Measurements from ENCODE around the gene MATK.

Gene MATK

GRCh38 chr19:3771000-3771905, 14.9 kb downstream of the MATK start:
- TF ChIP-seq SIN3A (IDR thresholded peaks at IDR 0.05; ENCODE audit: borderline replicate concordance, insufficient read depth, low read length) (no peak), REST (IDR thresholded peaks at IDR 0.05; ENCODE audit: insufficient read depth in 1 of 2, low read depth in 2 of 2, low read length in 2 of 2) (no peak), FOXP2 (optimal IDR thresholded peaks at IDR 0.05; ENCODE audit: borderline replicate concordance, extremely low read depth, extremely low read length, insufficient read depth) (no peak), TAF1 (IDR thresholded peaks at IDR 0.05; ENCODE audit: borderline replicate concordance, insufficient read depth, low read length) (no peak), POLR2AphosphoS5 (IDR thresholded peaks at IDR 0.05; ENCODE audit: low read depth, low read length) (no peak)

- TF ChIP-seq SIN3A (IDR thresholded peaks at IDR 0.05; ENCODE audit: borderline replicate concordance, insufficient read depth, low read length) (no peak), FOXP2 (optimal IDR thresholded peaks at IDR 0.05; ENCODE audit: borderline replicate concordance, extremely low read depth, extremely low read length, insufficient read depth) (no peak), POLR2AphosphoS5 (IDR thresholded peaks at IDR 0.05; ENCODE audit: low read depth, low read length) (no peak), REST (IDR thresholded peaks at IDR 0.05; ENCODE audit: insufficient read depth in 1 of 2, low read depth in 2 of 2, low read length in 2 of 2) (no peak), TAF1 (IDR thresholded peaks at IDR 0.05; ENCODE audit: borderline replicate concordance, insufficient read depth, low read length) (no peak)
Measured at GRCh38 chr19:3770136-3770999, 15.8 kb downstream of the MATK start.

- no peak for TF ChIP-seq POLR2AphosphoS5 (IDR thresholded peaks at IDR 0.05; ENCODE audit: low read depth, low read length)
- no peak for TF ChIP-seq TAF1 (IDR thresholded peaks at IDR 0.05; ENCODE audit: borderline replicate concordance, insufficient read depth, low read length)
- TF ChIP-seq SIN3A (IDR thresholded peaks at IDR 0.05; ENCODE audit: borderline replicate concordance, insufficient read depth, low read length) = no peak
- no peak for TF ChIP-seq FOXP2 (optimal IDR thresholded peaks at IDR 0.05; ENCODE audit: borderline replicate concordance, extremely low read depth, extremely low read length, insufficient read depth)
- no peak for TF ChIP-seq REST (IDR thresholded peaks at IDR 0.05; ENCODE audit: insufficient read depth in 1 of 2, low read depth in 2 of 2, low read length in 2 of 2)
Measured at GRCh38 chr19:3769494-3769893, 16.7 kb downstream of the MATK start.

- TF ChIP-seq POLR2AphosphoS5 (IDR thresholded peaks at IDR 0.05; ENCODE audit: low read depth, low read length) (no peak), FOXP2 (optimal IDR thresholded peaks at IDR 0.05; ENCODE audit: borderline replicate concordance, extremely low read depth, extremely low read length, insufficient read depth) (no peak), REST (IDR thresholded peaks at IDR 0.05; ENCODE audit: insufficient read depth in 1 of 2, low read depth in 2 of 2, low read length in 2 of 2) (no peak), SIN3A (IDR thresholded peaks at IDR 0.05; ENCODE audit: borderline replicate concordance, insufficient read depth, low read length) (no peak), TAF1 (IDR thresholded peaks at IDR 0.05; ENCODE audit: borderline replicate concordance, insufficient read depth, low read length) (no peak)
Measured at GRCh38 chr19:3768748-3769099, 17.5 kb downstream of the MATK start.

Data from PFSK-1 (cell line).